Esophagus muscularis mucosa (tissue), 4 donors: ENCODE data around the gene PPP6C. TPM values are rescaled to one million over a fixed set of nuclear protein-coding genes. Genes with fewer than 3 reads are reported as not detected.

Experiments
- DNase-seq: peaks from one replicate; pipeline ENCODE4 v3.0.0-alpha.2; 2017; ENCODE audit errors: extremely low spot score
- H3K27ac ChIP-seq, 4 donors: fragments of 200-600 bp; sonication (generic); replicated peaks in 1 of 4; 1 replicate in 3 of 4; 2 replicates in 1 of 4; pipeline ENCODE4 v1.5.1; 2016 to 2019; ENCODE audit warnings: mild to moderate bottlenecking in 1 of 4
- H3K27me3 ChIP-seq, 4 donors: fragments of 200-600 bp; sonication (generic); one replicate each; pipeline versions ENCODE4 v1.5.1 to v1.6.0; 2016 to 2019
- H3K36me3 ChIP-seq, 4 donors: fragments of 200-600 bp; sonication (generic); one replicate each; pipeline ENCODE4 v1.5.1; 2016 to 2019
- H3K4me1 ChIP-seq, 4 donors: fragments of 200-600 bp; sonication (generic); one replicate each; pipeline ENCODE4 v1.5.1; 2016 to 2019
- H3K4me3 ChIP-seq, 4 donors: fragments of 200-600 bp; sonication (generic); 1 replicate in 2 of 4; 2 replicates in 2 of 4; pipeline ENCODE4 v1.5.1; 2016 to 2019; ENCODE audit warnings: mild to moderate bottlenecking in 4 of 4, moderate library complexity in 1 of 4
- H3K9me3 ChIP-seq, 4 donors: fragments of 200-600 bp; sonication (generic); 1 replicate in 3 of 4; 2 replicates in 1 of 4; pipeline ENCODE4 v1.5.1; 2016 to 2019
- CTCF ChIP-seq, 3 experiments: fragments of 200-600 bp in 2 of 3; fragments of 450-650 bp in 1 of 3; sonication (generic) in 2 of 3; IDR thresholded peaks; one replicate each; pipeline ENCODE4 v1.5.1; 2017 to 2019; ENCODE audit warnings: antibody characterized with exemption in 3 of 3, mild to moderate bottlenecking in 2 of 3, moderate library complexity in 1 of 3
- EP300 ChIP-seq: sonication (generic); formaldehyde crosslinking; IDR thresholded peaks from one replicate; pipeline ENCODE4 v1.6.1; 2017; ENCODE audit warnings: antibody characterized with exemption
- POLR2A ChIP-seq: fragments of 450-650 bp; IDR thresholded peaks from one replicate; pipeline ENCODE4 v1.6.1; 2017; ENCODE audit warnings: antibody characterized with exemption, moderate library complexity, mild to moderate bottlenecking, low read depth
- POLR2AphosphoS5 ChIP-seq, 2 donors: sonication (generic); formaldehyde crosslinking; IDR thresholded peaks; one replicate each; pipeline ENCODE4 v1.6.1; 2017; ENCODE audit warnings: antibody characterized with exemption in 2 of 2
- WGBS: methylation state at CpG from one replicate; pipeline ENCODE4 v1.1.5; 2018; 5-methylcytosine and 5-hydroxymethylcytosine counted together
- intact Hi-C: fragments of 100-400 bp; cut with DNase I; formaldehyde crosslinking; loops from one replicate; pipeline ENCODE4 v1.15.1; 2023
- total RNA-seq, 4 donors: library from RNA; depleted of rRNA; stranded (reverse); fragments of >200 nt; gene quantifications; one replicate each; pipeline versions ENCODE4 v1.1.0 to v1.2.1, GENCODE V29; 2016

The PPP6C gene
- total RNA-seq, 4 donors from 2014 or later = 22.1 to 38.4 (median 34.9) TPM

DNA sequence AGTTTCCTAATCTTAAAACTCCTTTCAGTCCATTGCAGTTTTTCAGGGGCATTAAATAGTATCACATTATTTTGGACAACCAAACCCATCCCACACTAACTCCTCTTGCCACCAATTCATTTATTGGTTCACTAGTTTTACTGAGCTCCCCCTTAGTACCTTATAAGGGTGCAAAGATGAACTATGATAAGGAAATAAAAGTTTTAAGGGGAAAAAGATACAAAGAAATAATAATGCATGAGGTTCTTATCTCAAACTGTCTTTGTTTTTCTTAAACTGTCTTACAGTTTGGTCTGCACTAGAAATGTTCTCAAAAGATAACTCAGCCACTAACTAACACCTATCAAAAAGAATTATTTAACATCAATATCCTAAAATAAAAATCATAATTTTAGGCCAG is 54.6 kb downstream of the PPP6C start:
- no peak overlapping the region for H3K4me3 ChIP-seq
- peaks cover 0 to 2% (median 0%) of the 10 kb centered on the region in 4 donors for H3K4me1 ChIP-seq
- intact Hi-C loops = no loop called here
- H3K36me3 ChIP-seq = peaks cover 0 to 3% (median 0%) of the 10 kb centered on the region in 4 donors
- H3K27me3 ChIP-seq = no peaks in the 10 kb centered on the region
- H3K9me3 ChIP-seq = no peaks in the 10 kb centered on the region
- no peak overlapping the region for H3K27ac ChIP-seq
- TF ChIP-seq POLR2AphosphoS5 (IDR thresholded peaks at IDR 0.05) (no peak), CTCF (IDR thresholded peaks at IDR 0.05) (no peak)
- DNase-seq = no peak

DNA sequence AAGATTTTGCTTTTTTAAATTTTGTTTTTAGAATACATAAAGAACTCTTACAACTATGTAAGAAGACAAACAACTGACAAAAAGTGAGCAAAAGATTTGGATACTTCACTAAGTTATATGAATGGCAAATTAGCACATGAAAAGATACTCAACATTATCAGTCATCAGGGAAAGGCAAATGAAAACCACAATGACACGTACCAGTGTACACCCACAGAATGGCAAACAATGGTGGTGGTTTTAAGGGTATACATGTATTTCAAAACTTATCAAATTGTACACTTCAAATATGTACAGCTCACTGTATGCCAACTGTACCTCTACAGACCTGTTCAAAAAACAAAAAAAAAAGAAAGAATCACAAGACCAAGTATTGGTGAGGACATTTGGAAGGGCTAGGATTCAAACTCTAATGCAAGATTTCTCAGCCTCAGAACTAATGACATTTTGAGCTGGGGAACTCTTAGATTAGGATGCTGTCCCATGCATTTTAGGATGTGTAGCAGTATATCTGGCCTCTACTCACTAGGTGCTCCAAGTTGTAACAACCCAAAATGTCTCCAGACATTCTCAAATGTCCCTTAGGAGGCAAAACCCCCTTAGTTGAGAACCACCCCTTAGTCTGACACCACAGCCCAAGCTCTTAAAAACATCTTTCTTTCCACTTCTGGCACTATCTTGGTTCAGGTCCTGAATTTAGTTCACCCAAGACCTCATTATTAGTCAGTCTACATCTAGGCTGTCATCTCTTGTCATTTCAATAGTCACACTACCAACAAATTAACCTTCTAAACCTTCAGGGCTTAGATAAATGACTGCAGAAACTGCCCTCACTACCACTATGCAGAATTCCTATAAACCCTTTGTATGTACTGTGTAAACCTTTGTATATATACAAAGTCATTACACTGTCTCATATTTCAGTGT is 55.9 kb downstream of the PPP6C start:
- no peak for DNase-seq
- Histone ChIP-seq H3K27me3 (no peaks in the 10 kb centered on the region), H3K27ac (no peak overlapping the region), H3K9me3 (no peaks in the 10 kb centered on the region), H3K4me1 (peaks cover 0 to 2% (median 0%) of the 10 kb centered on the region in 4 donors), H3K4me3 (no peak overlapping the region), H3K36me3 (no peaks in the 10 kb centered on the region)
- WGBS = 86% methylated on average over 1 of the region's 1 CpG
- TF ChIP-seq CTCF (IDR thresholded peaks at IDR 0.05) = no peak
- TF ChIP-seq EP300 = no peak
- no peak for TF ChIP-seq POLR2A
- no peak for TF ChIP-seq POLR2AphosphoS5 (IDR thresholded peaks at IDR 0.05)
- intact Hi-C loops = no loop called here

DNA sequence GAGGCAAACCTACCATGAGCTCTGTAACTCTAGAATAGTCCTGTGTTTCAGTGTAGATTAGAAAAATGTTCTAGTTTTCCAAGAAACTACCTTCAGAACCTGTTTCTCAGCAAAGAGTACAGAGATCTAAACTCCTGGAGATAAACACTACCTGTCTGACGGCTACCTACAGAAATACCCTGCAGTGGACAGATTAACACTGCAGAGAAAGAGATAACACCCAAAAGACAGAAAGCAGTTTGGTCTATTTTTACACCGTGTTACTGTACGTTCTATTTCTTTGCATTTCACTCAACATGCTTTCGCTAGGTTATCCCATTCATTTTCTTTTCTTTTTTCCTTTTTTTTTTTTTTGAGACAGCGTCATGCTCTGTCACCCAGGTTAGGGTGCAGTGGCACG is 57.8 kb downstream of the PPP6C start:
- Histone ChIP-seq H3K4me3 (no peak overlapping the region), H3K27me3 (no peaks in the 10 kb centered on the region), H3K27ac (no peak overlapping the region), H3K9me3 (no peaks in the 10 kb centered on the region), H3K4me1 (peaks cover 0 to 2% (median 2%) of the 10 kb centered on the region in 4 donors), H3K36me3 (no peaks in the 10 kb centered on the region)
- WGBS = 92% methylated on average over 6 of the region's 6 CpGs
- no peak for DNase-seq
- TF ChIP-seq EP300 = no peak
- intact Hi-C loops = no loop called here

GRCh38 chr9:125126019-125126746 is 63.4 kb downstream of the PPP6C start:
- WGBS = 77% methylated on average over 2 of the region's 2 CpGs
- H3K27me3 ChIP-seq = no peaks in the 10 kb centered on the region
- intact Hi-C loops = no loop called here
- no peaks in the 10 kb centered on the region for H3K9me3 ChIP-seq
- peak; percentile 94 for DNase-seq
- H3K36me3 ChIP-seq = no peaks in the 10 kb centered on the region
- H3K4me3 ChIP-seq = no peak overlapping the region
- H3K4me1 ChIP-seq = peaks cover 0 to 15% (median 11%) of the 10 kb centered on the region in 4 donors
- H3K27ac ChIP-seq = peak overlapping the region; percentile 16 to 34 (median 28)
- TF ChIP-seq CTCF (IDR thresholded peaks at IDR 0.05) (no peak), POLR2AphosphoS5 (IDR thresholded peaks at IDR 0.05) (peak in 1 of 2 donors; percentile 58)

GRCh38 chr9:125125523-125125922 is 64.1 kb downstream of the PPP6C start:
- H3K27me3 ChIP-seq = no peaks in the 10 kb centered on the region
- intact Hi-C loops = no loop called here
- DNase-seq = peak; percentile 17
- H3K4me3 ChIP-seq = no peak overlapping the region
- no peaks in the 10 kb centered on the region for H3K9me3 ChIP-seq
- H3K4me1 ChIP-seq = peaks cover 0 to 15% (median 11%) of the 10 kb centered on the region in 4 donors
- H3K36me3 ChIP-seq = no peaks in the 10 kb centered on the region
- TF ChIP-seq CTCF (IDR thresholded peaks at IDR 0.05) = no peak
- TF ChIP-seq POLR2AphosphoS5 (IDR thresholded peaks at IDR 0.05) = no peak
- no peak for TF ChIP-seq POLR2A
- TF ChIP-seq EP300 = no peak
- 83% methylated on average over 7 of the region's 7 CpGs for whole genome bisulfite sequencing
- H3K27ac ChIP-seq = peak overlapping the region; percentile 2 to 30 (median 16)
